Neural progenitor cell (in vitro differentiated cells): ENCODE measurements around the gene SPTB. TPM values are rescaled to one million over a fixed set of nuclear protein-coding genes. Genes with fewer than 3 reads are reported as not detected.
A peak's percentile ranks its signal among the peaks of the same experiment; 100 is the strongest.

Experiments
- DNase-seq: peaks from one replicate; pipeline ENCODE4 v3.0.0-alpha.2; 2016; ENCODE audit warnings: low spot score
- H2AFZ ChIP-seq: fragments of 200-600 bp; sonication (generic); replicated peaks from 2 replicates; pipeline ENCODE4 v1.6.1; 2016; ENCODE audit warnings: antibody characterized with exemption
- H3F3A ChIP-seq: fragments of 200-600 bp; sonication (generic); 2 replicates; pipeline ENCODE4 v1.6.1; 2016; ENCODE audit warnings: antibody characterized with exemption, low read depth
- H3K27ac ChIP-seq: fragments of 200-600 bp; sonication (generic); 2 replicates; pipeline ENCODE4 v1.5.1; 2016; ENCODE audit warnings: mild to moderate bottlenecking
- H3K27me3 ChIP-seq: fragments of 200-600 bp; sonication (generic); 2 replicates; pipeline ENCODE4 v1.6.1; 2016; ENCODE audit warnings: mild to moderate bottlenecking, moderate library complexity
- H3K36me3 ChIP-seq: fragments of 200-600 bp; sonication (generic); 2 replicates; pipeline ENCODE4 v1.5.1; 2016
- H3K4me1 ChIP-seq: fragments of 200-600 bp; sonication (generic); 2 replicates; pipeline ENCODE4 v1.6.1; 2016; ENCODE audit warnings: mixed run types
- H3K4me2 ChIP-seq: fragments of 200-600 bp; sonication (generic); 2 replicates; pipeline ENCODE4 v1.6.1; 2016
- H3K4me3 ChIP-seq: fragments of 200-600 bp; sonication (generic); 2 replicates; pipeline ENCODE4 v1.5.1; 2016
- H3K79me2 ChIP-seq: fragments of 200-600 bp; sonication (generic); 2 replicates; pipeline ENCODE4 v1.6.1; 2016; ENCODE audit warnings: low read depth
- H3K9ac ChIP-seq: fragments of 200-600 bp; sonication (generic); 2 replicates; pipeline ENCODE4 v1.6.1; 2016
- H3K9me3 ChIP-seq: fragments of 200-600 bp; sonication (generic); 2 replicates; pipeline ENCODE4 v1.5.1; 2016; ENCODE audit warnings: low read depth
- H4K20me1 ChIP-seq: fragments of 200-600 bp; sonication (generic); 2 replicates; pipeline ENCODE4 v1.6.1; 2016; ENCODE audit warnings: low read depth
- H3K27ac Mint-ChIP-seq: 3 replicates; pipeline ENCODE4 v1.8.0; 2021; ENCODE audit warnings: mixed read lengths
- H3K27me3 Mint-ChIP-seq: 2 replicates; pipeline ENCODE4 v1.8.0; 2022; ENCODE audit warnings: low read depth, mild to moderate bottlenecking, inconsistent platforms, moderate library complexity, mixed read lengths; ENCODE audit not compliant: insufficient read depth
- H3K36me3 Mint-ChIP-seq: 3 replicates; pipeline ENCODE4 v1.8.0; 2021; ENCODE audit warnings: mixed read lengths
- H3K4me1 Mint-ChIP-seq: 3 replicates; pipeline ENCODE4 v1.8.0; 2021; ENCODE audit warnings: mixed read lengths
- H3K4me3 Mint-ChIP-seq: 3 replicates; pipeline ENCODE4 v1.8.0; 2021; ENCODE audit warnings: mild to moderate bottlenecking, moderate library complexity, mixed read lengths
- H3K9me3 Mint-ChIP-seq: 3 replicates; pipeline ENCODE4 v1.8.0; 2020; ENCODE audit warnings: mixed read lengths
- CTCF ChIP-seq: fragments of 200-600 bp; sonication (generic); IDR thresholded peaks from 2 replicates; pipeline ENCODE4 v1.5.1; 2017; ENCODE audit warnings: antibody characterized with exemption, mild to moderate bottlenecking
- EZH2 ChIP-seq: fragments of 200-600 bp; sonication (generic); IDR thresholded peaks from 2 replicates; pipeline ENCODE4 v1.6.1; 2017; ENCODE audit warnings: antibody characterized with exemption, mild to moderate bottlenecking, moderate library complexity
- EZH2phosphoT487 ChIP-seq: fragments of 200-600 bp; sonication (generic); IDR thresholded peaks from 2 replicates; pipeline ENCODE4 v1.6.1; 2017; ENCODE audit warnings: antibody characterized with exemption
- total RNA-seq: library from RNA; depleted of rRNA; stranded (reverse); fragments of >200 nt; gene quantifications from 2 replicates; pipeline ENCODE4 v1.2.3, GENCODE V29; 2015; ENCODE audit warnings: low replicate concordance

Gene SPTB
- total RNA-seq, 1 donor from 2014 or later: 0.09 TPM

GRCh38 chr14:64709126-64709525, 170.6 kb downstream of the SPTB start:
- Histone ChIP-seq H2AFZ (no peak overlapping the region), H3K4me3 (peak overlapping the region; percentile 82), H3F3A (peaks cover 55% of the 10 kb centered on the region), H4K20me1 (peaks cover 47% of the 10 kb centered on the region), H3K4me1 (peaks cover 47% of the 10 kb centered on the region), H3K9ac (no peak overlapping the region), H3K4me2 (peak overlapping the region; percentile 93), H3K27ac (no peak overlapping the region), H3K27me3 (no peaks in the 10 kb centered on the region), H3K36me3 (peaks cover 23% of the 10 kb centered on the region), H3K9me3 (peaks cover 26% of the 10 kb centered on the region), H3K79me2 (peaks cover 92% of the 10 kb centered on the region)
- H3K4me1 Mint-ChIP-seq: peaks cover 45% of the 10 kb centered on the region
- H3K27me3 Mint-ChIP-seq: peaks cover 15% of the 10 kb centered on the region
- DNase-seq: no peak
- TF ChIP-seq EZH2 (no peak), EZH2phosphoT487 (no peak), CTCF (no peak)
- no peak overlapping the region for H3K4me3 Mint-ChIP-seq
- H3K36me3 Mint-ChIP-seq: peaks cover 24% of the 10 kb centered on the region
- H3K27ac Mint-ChIP-seq: peak overlapping the region; percentile 18
- peaks cover 28% of the 10 kb centered on the region for H3K9me3 Mint-ChIP-seq

DNA sequence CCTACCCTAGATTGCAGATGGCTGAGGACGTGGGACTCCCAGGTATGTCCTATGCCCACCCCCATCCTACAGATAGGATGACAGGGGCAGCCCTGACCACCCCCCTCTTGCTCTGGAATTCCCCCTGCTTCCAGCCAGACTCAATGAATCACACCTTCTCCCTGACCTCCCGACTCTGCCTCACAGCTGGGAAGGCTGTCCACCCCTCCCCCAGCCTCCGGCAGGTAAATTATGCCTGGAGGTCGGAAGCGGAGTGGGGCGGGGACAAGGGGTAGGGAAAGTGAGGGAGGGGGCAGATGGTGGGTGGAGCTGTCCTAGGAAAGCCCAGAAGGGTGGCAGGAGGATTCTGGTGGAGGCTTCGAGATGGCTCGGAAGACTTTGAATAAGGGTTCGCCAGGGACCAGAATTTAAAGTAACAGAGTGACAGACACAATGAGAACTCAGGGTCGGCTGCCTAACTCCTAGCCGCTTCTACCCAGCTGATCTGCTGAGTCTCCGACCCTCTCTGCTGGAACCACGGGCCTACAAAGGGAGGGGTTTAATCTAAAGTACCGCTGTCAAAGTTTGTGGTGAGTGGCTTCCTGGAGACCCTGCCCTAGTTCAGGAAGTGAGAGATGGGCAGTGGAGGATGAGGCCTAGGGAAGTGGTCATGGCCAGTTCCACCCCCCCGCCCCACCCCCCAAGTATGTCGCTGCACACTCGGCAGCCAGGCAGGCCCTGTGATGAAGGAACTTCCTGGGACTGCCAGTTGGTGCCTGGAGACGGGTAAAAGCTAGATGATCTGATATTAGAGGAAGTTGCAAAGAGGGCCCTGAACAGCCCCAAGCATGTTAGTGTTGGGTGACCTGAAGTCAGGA, 171.3 kb downstream of the SPTB start:
- Histone ChIP-seq H3K9ac (no peak overlapping the region), H3K27ac (peak overlapping the region; percentile 34), H3K4me3 (peak overlapping the region; percentile 82), H3K4me2 (peak overlapping the region; percentile 93), H3K4me1 (peaks cover 53% of the 10 kb centered on the region), H3K79me2 (peaks cover 92% of the 10 kb centered on the region), H3K36me3 (peaks cover 19% of the 10 kb centered on the region), H3K27me3 (peaks cover 6% of the 10 kb centered on the region), H3F3A (peaks cover 54% of the 10 kb centered on the region), H2AFZ (no peak overlapping the region), H3K9me3 (peaks cover 19% of the 10 kb centered on the region), H4K20me1 (peaks cover 47% of the 10 kb centered on the region)
- peaks cover 21% of the 10 kb centered on the region for H3K9me3 Mint-ChIP-seq
- peak overlapping the region; percentile 65 for H3K4me3 Mint-ChIP-seq
- peaks cover 21% of the 10 kb centered on the region for H3K27me3 Mint-ChIP-seq
- DNase-seq: peak; percentile 59
- H3K4me1 Mint-ChIP-seq: peaks cover 50% of the 10 kb centered on the region
- H3K36me3 Mint-ChIP-seq: peaks cover 22% of the 10 kb centered on the region
- TF ChIP-seq EZH2phosphoT487 (no peak), CTCF (no peak), EZH2 (no peak)
- no peak overlapping the region for H3K27ac Mint-ChIP-seq

DNA sequence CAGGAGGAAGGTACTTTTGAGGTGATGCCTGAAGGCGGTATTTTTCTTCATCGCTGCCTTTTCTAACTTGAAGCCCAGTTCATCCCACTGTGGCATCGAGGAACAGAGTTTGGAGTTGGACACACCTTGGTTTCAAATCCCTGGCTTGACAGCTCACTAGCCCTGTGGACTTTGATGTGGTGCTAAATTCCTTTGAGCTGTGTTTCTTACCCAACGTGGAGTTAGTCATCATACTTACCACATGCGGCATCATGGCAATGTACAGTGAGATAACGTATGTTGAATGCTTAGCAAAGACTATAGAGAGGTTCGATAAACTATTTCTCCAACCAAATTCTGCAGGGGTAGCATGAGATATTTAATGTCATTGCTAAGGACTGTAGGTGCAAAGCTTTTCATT, 172.0 kb downstream of the SPTB start:
- no peak overlapping the region for H2AFZ ChIP-seq
- peaks cover 28% of the 10 kb centered on the region for H3K27me3 Mint-ChIP-seq
- no peak overlapping the region for H3K27ac ChIP-seq
- H3K4me3 ChIP-seq: peak overlapping the region; percentile 82
- H3K4me1 ChIP-seq: peaks cover 58% of the 10 kb centered on the region
- H3F3A ChIP-seq: peaks cover 55% of the 10 kb centered on the region
- H3K4me3 Mint-ChIP-seq: peak overlapping the region; percentile 46
- DNase-seq: no peak
- H3K36me3 ChIP-seq: peaks cover 12% of the 10 kb centered on the region
- H3K27me3 ChIP-seq: peaks cover 13% of the 10 kb centered on the region
- H3K9me3 Mint-ChIP-seq: peaks cover 14% of the 10 kb centered on the region
- peaks cover 48% of the 10 kb centered on the region for H4K20me1 ChIP-seq
- H3K9me3 ChIP-seq: peaks cover 12% of the 10 kb centered on the region
- peaks cover 85% of the 10 kb centered on the region for H3K79me2 ChIP-seq
- peak overlapping the region; percentile 93 for H3K4me2 ChIP-seq
- H3K9ac ChIP-seq: no peak overlapping the region
- no peak for TF ChIP-seq EZH2
- no peak for TF ChIP-seq EZH2phosphoT487
- no peak for TF ChIP-seq CTCF
- H3K36me3 Mint-ChIP-seq: peaks cover 18% of the 10 kb centered on the region
- H3K4me1 Mint-ChIP-seq: peaks cover 56% of the 10 kb centered on the region
- H3K27ac Mint-ChIP-seq: no peak overlapping the region
